GM12891 (cell line): ENCODE results near the gene NF1.

ENCODE experiments used
- PAX5 ChIP-seq: IDR thresholded peaks from 2 replicates; pipeline ENCODE4 v1.6.1; 2011; ENCODE audit warnings: low read length, moderate library complexity, mild to moderate bottlenecking; ENCODE audit not compliant: insufficient read depth, severe bottlenecking
- POLR2A ChIP-seq: IDR thresholded peaks from 2 replicates; pipeline ENCODE4 v1.6.1; 2011; ENCODE audit warnings: low read depth, low read length, control low read depth
- POLR2AphosphoS5 ChIP-seq: IDR thresholded peaks from 2 replicates; pipeline ENCODE4 v1.6.1; 2011; ENCODE audit warnings: low read depth, low read length, control low read depth
- POU2F2 ChIP-seq: IDR thresholded peaks from 2 replicates; pipeline ENCODE4 v1.6.1; 2011; ENCODE audit warnings: low read depth, mild to moderate bottlenecking, control low read depth, low read length, moderate library complexity
- SPI1 ChIP-seq: IDR thresholded peaks from 2 replicates; pipeline ENCODE4 v1.6.1; 2011; ENCODE audit warnings: low read depth, low read length, control low read depth
- TAF1 ChIP-seq: IDR thresholded peaks from 2 replicates; pipeline ENCODE4 v1.6.1; 2011; ENCODE audit warnings: low read depth, low read length, control low read depth

DNA sequence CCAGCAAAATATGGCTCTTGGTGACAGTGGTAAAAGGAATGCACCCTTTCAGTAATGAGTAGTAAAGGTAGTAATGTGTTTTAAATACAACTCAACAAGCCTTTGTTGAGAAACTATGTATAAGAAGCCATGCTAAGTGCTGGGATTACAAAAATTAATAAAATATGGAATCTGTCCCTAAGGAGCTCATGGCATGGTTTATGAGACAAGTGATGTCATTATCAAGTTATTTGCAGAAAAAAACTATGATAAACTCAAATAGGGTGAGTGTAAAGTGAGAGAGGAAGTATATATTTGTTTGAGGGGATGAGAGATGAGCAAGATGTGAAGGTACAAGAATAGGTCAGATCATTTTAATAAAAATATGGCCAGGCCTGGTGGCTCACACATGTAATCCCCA, 76.9 kb downstream of the NF1 start:
- TF ChIP-seq POU2F2 (no peak), POLR2AphosphoS5 (no peak), PAX5 (no peak), TAF1 (no peak), POLR2A (no peak), SPI1 (no peak)
